Measurements from ENCODE around the gene RTCB. TPM values are rescaled to one million over a fixed set of nuclear protein-coding genes. Genes with fewer than 3 reads are reported as not detected.
A peak's percentile ranks its signal among the peaks of the same experiment; 100 is the strongest.

RTCB gene
- 61.8 TPM for total RNA-seq

GRCh38 chr22:32411829-32412592 is at the start of gene RTCB:
RTCB (minus strand) TSS chr22:32412247; CDS start chr22:32412156, 91 bp downstream.
- DNase-seq = peak; percentile 85

GRCh38 chr22:32457031-32457430 is 45.0 kb upstream of the RTCB start:
- DNase-seq = no peak

- DNase-seq = no peak
These were observed 36.9 kb upstream of the RTCB start for GRCh38 chr22:32448980-32449379.

- no peak for DNase-seq
These were observed 34.3 kb upstream of the RTCB start for GRCh38 chr22:32446321-32446720.

- DNase-seq = no peak
These were observed 32.0 kb upstream of the RTCB start for GRCh38 chr22:32444068-32444467.

GRCh38 chr22:32430352-32430751 is 18.3 kb upstream of the RTCB start:
- no peak for DNase-seq

GRCh38 chr22:32426881-32427280 is 14.8 kb upstream of the RTCB start:
- DNase-seq = no peak

GRCh38 chr22:32423664-32424063 is 11.6 kb upstream of the RTCB start:
- DNase-seq = no peak

- DNase-seq = no peak
These were observed 10.0 kb upstream of the RTCB start for GRCh38 chr22:32422062-32422461.

GRCh38 chr22:32421484-32421883 is 9.4 kb upstream of the RTCB start:
- no peak for DNase-seq

GRCh38 chr22:32417906-32418305 is 5.9 kb upstream of the RTCB start:
- no peak for DNase-seq

GRCh38 chr22:32416556-32417085 is 4.6 kb upstream of the RTCB start:
- DNase-seq = no peak

GRCh38 chr22:32414191-32414590 is 2.1 kb upstream of the RTCB start:
- DNase-seq = no peak

- DNase-seq = no peak
These were observed 1.7 kb upstream of the RTCB start for GRCh38 chr22:32413719-32414118.

- DNase-seq = no peak
These were observed 645 bp downstream of the RTCB start for GRCh38 chr22:32411402-32411801.

GRCh38 chr22:32410459-32410858 is 1.6 kb downstream of the RTCB start:
- DNase-seq = no peak

GRCh38 chr22:32409977-32410376 is 2.1 kb downstream of the RTCB start:
- no peak for DNase-seq

GRCh38 chr22:32407936-32408335 is 4.1 kb downstream of the RTCB start:
- DNase-seq = no peak

GRCh38 chr22:32407312-32407711 is 4.7 kb downstream of the RTCB start:
- no peak for DNase-seq

- DNase-seq = no peak
These were observed 8.0 kb downstream of the RTCB start for GRCh38 chr22:32404021-32404420.

- no peak for DNase-seq
These were observed 10.6 kb downstream of the RTCB start for GRCh38 chr22:32401486-32401885.

GRCh38 chr22:32396746-32397145 is 15.3 kb downstream of the RTCB start:
- no peak for DNase-seq

- DNase-seq = no peak
These were observed 15.8 kb downstream of the RTCB start for GRCh38 chr22:32396255-32396654.

- no peak for DNase-seq
These were observed 16.9 kb downstream of the RTCB start for GRCh38 chr22:32395107-32395506.

Data from occipital lobe (tissue), 2 donors.